Measurements from ENCODE around the gene C19orf33. TPM values are rescaled to one million over a fixed set of nuclear protein-coding genes. Genes with fewer than 3 reads are reported as not detected.
"Not testable (repeated sequence)": the region's sequence is repeated elsewhere in the genome, so short reads cannot be mapped to it uniquely, and the experiment has no call there.

The C19orf33 gene
- total RNA-seq, 3 donors from 2014 or later (not counting 1 experiment from before 2014, with no cell fraction given): 1.5 to 4.0 TPM; not detected in 1

GRCh38 chr19:38335949-38336637, 32.0 kb downstream of the C19orf33 start:
- Histone ChIP-seq H3K4me3 (ENCODE audit: low read length) (peak overlapping the region; percentile 66), H3K36me3 (ENCODE audit: control insufficient read depth, insufficient read depth, low read length) (peaks cover 2% of the 10 kb centered on the region), H3K4me1 (ENCODE audit: control insufficient read depth, insufficient read depth, low read length) (peaks cover 16% of the 10 kb centered on the region), H3K27me3 (ENCODE audit: control insufficient read depth, insufficient read depth, low read length) (no peaks in the 10 kb centered on the region), H3K27ac (ENCODE audit: low read length) (peak overlapping the region; percentile 86), H3K9me3 (ENCODE audit: control insufficient read depth, insufficient read depth, low read length) (no peaks in the 10 kb centered on the region)
- Mint-ChIP-seq H3K27ac (peak overlapping the region; percentile 99), H3K27me3 (ENCODE audit: low read depth in 2 of 2) (no peaks in the 10 kb centered on the region), H3K36me3 (no peaks in the 10 kb centered on the region), H3K4me1 (peaks cover 18 to 36% of the 10 kb centered on the region in 2 donors), H3K9me3 (no peaks in the 10 kb centered on the region), H3K4me3 (peak overlapping the region; percentile 99)
- DNase-seq (peak; percentile 90 to 96), ATAC-seq (peak; percentile 58 to 80 (median 66))
- WGBS (ENCODE audit: insufficient coverage): under 1% methylated on average over 52 of the region's 52 CpGs
- no peak for TF ChIP-seq CTCF (IDR thresholded peaks at IDR 0.05)
- intact Hi-C loops (cut with micrococcal nuclease): loop anchor here (1.0 to 10.0 kb wide), 7 partner anchors 20 to 1021 kb away; partner anchors contain the start of genes PSMD8 and SIPA1L3

- Mint-ChIP-seq H3K36me3 (no peaks in the 10 kb centered on the region), H3K27me3 (ENCODE audit: low read depth in 2 of 2) (no peaks in the 10 kb centered on the region), H3K4me1 (peaks cover 18 to 36% of the 10 kb centered on the region in 2 donors), H3K27ac (peak overlapping the region; percentile 99), H3K9me3 (no peaks in the 10 kb centered on the region), H3K4me3 (peak overlapping the region; percentile 99)
- H3K9me3 ChIP-seq (ENCODE audit: control insufficient read depth, insufficient read depth, low read length): no peaks in the 10 kb centered on the region
- ATAC-seq (peak; percentile 71 to 84 (median 71)), DNase-seq (peak; percentile 92 to 98)
- intact Hi-C loops (cut with micrococcal nuclease): loop anchor here (1.0 to 10.0 kb wide), 2 partner anchors 429 to 1022 kb away; partner anchors contain the start of gene SIPA1L3
- peak overlapping the region; percentile 66 for H3K4me3 ChIP-seq (ENCODE audit: low read length)
- peaks cover 16% of the 10 kb centered on the region for H3K4me1 ChIP-seq (ENCODE audit: control insufficient read depth, insufficient read depth, low read length)
- no peaks in the 10 kb centered on the region for H3K27me3 ChIP-seq (ENCODE audit: control insufficient read depth, insufficient read depth, low read length)
- no peak for TF ChIP-seq CTCF (IDR thresholded peaks at IDR 0.05)
- H3K27ac ChIP-seq (ENCODE audit: low read length): peak overlapping the region; percentile 86
- peaks cover 4% of the 10 kb centered on the region for H3K36me3 ChIP-seq (ENCODE audit: control insufficient read depth, insufficient read depth, low read length)
- 5% methylated on average over 41 of the region's 41 CpGs for whole genome bisulfite sequencing (ENCODE audit: insufficient coverage)
These were observed 32.7 kb downstream of the C19orf33 start for GRCh38 chr19:38336638-38337359.

- no peaks in the 10 kb centered on the region for H3K27me3 ChIP-seq (ENCODE audit: control insufficient read depth, insufficient read depth, low read length)
- H3K4me3 Mint-ChIP-seq: peak overlapping the region; percentile 99
- peak overlapping the region; percentile 99 for H3K27ac Mint-ChIP-seq
- ATAC-seq (no peak), DNase-seq (no peak)
- no peaks in the 10 kb centered on the region for H3K36me3 Mint-ChIP-seq
- no peaks in the 10 kb centered on the region for H3K9me3 ChIP-seq (ENCODE audit: control insufficient read depth, insufficient read depth, low read length)
- intact Hi-C loops (cut with micrococcal nuclease): loop anchor here (10.0 kb wide), 1 partner anchor 1023 kb away; no protein-coding TSS in a partner anchor
- no peaks in the 10 kb centered on the region for H3K9me3 Mint-ChIP-seq
- peak overlapping the region; percentile 33 for H3K27ac ChIP-seq (ENCODE audit: low read length)
- H3K27me3 Mint-ChIP-seq (ENCODE audit: low read depth in 2 of 2): no peaks in the 10 kb centered on the region
- peak overlapping the region; percentile 66 for H3K4me3 ChIP-seq (ENCODE audit: low read length)
- peaks cover 16% of the 10 kb centered on the region for H3K4me1 ChIP-seq (ENCODE audit: control insufficient read depth, insufficient read depth, low read length)
- 71% methylated on average over 10 of the region's 10 CpGs for WGBS (ENCODE audit: insufficient coverage)
- peaks cover 18 to 36% of the 10 kb centered on the region in 2 donors for H3K4me1 Mint-ChIP-seq
- no peak for TF ChIP-seq CTCF (IDR thresholded peaks at IDR 0.05)
- peaks cover 4% of the 10 kb centered on the region for H3K36me3 ChIP-seq (ENCODE audit: control insufficient read depth, insufficient read depth, low read length)
These were observed 33.3 kb downstream of the C19orf33 start for GRCh38 chr19:38337360-38337653.

GRCh38 chr19:38339011-38339410, 35.0 kb downstream of the C19orf33 start:
- not testable (repeated sequence) for H3K4me3 ChIP-seq (ENCODE audit: low read length); DNase-seq; H3K27ac Mint-ChIP-seq; H3K27ac ChIP-seq (ENCODE audit: low read length); H3K9me3 ChIP-seq (ENCODE audit: control insufficient read depth, insufficient read depth, low read length); H3K9me3 Mint-ChIP-seq; H3K27me3 Mint-ChIP-seq (ENCODE audit: low read depth in 2 of 2); H3K27me3 ChIP-seq (ENCODE audit: control insufficient read depth, insufficient read depth, low read length); H3K36me3 Mint-ChIP-seq; H3K36me3 ChIP-seq (ENCODE audit: control insufficient read depth, insufficient read depth, low read length); ATAC-seq
- intact Hi-C loops (cut with micrococcal nuclease): loop anchor here (10.0 kb wide), 1 partner anchor 1024 kb away; no protein-coding TSS in a partner anchor
- H3K4me1 ChIP-seq (ENCODE audit: control insufficient read depth, insufficient read depth, low read length): peaks cover 16% of the 10 kb centered on the region
- peaks cover 18 to 41% of the 10 kb centered on the region in 2 donors for H3K4me1 Mint-ChIP-seq
- H3K4me3 Mint-ChIP-seq: peak overlapping the region; percentile 49
- 98% methylated on average over 3 of the region's 4 CpGs for WGBS (ENCODE audit: insufficient coverage)

Measured in natural killer cell (primary cell).